Nephron (organoid): ENCODE data around the gene DIAPH3.

Experiments
- H3K27ac Mint-ChIP-seq, 3 experiments: 2 replicates each; pipeline ENCODE4 v1.8.0; 2020; ENCODE audit warnings: mixed read lengths in 3 of 3, mild to moderate bottlenecking in 2 of 3, moderate library complexity in 1 of 3
- H3K27me3 Mint-ChIP-seq: 2 replicates; pipeline ENCODE4 v1.8.0; 2021; ENCODE audit warnings: low read depth, mild to moderate bottlenecking, moderate library complexity, mixed read lengths
- H3K36me3 Mint-ChIP-seq: 2 replicates; pipeline ENCODE4 v1.8.0; 2020; ENCODE audit warnings: low read depth, mixed read lengths
- H3K4me1 Mint-ChIP-seq: 2 replicates; pipeline ENCODE4 v1.8.0; 2020; ENCODE audit warnings: mixed read lengths
- H3K4me3 Mint-ChIP-seq, 3 experiments: 2 replicates each; pipeline ENCODE4 v1.8.0; 2020; ENCODE audit warnings: mild to moderate bottlenecking in 3 of 3, mixed read lengths in 3 of 3, moderate library complexity in 2 of 3
- H3K9me3 Mint-ChIP-seq: 2 replicates; pipeline ENCODE4 v1.8.0; 2020; ENCODE audit warnings: mixed read lengths
- CTCF ChIP-seq, 3 experiments: fragments of 200-600 bp; sonication (generic); IDR thresholded peaks; one replicate each; pipeline ENCODE4 v1.5.0; 2021; ENCODE audit warnings: antibody characterized with exemption in 3 of 3; ENCODE audit not compliant: unreplicated experiment in 3 of 3

DIAPH3 gene

GRCh38 chr13:59950266-59950665 lies 213.5 kb downstream of the DIAPH3 start:
- no peaks in the 10 kb centered on the region for H3K4me1 Mint-ChIP-seq
- peaks cover 3% of the 10 kb centered on the region for H3K9me3 Mint-ChIP-seq
- no peak overlapping the region for H3K27ac Mint-ChIP-seq
- H3K27me3 Mint-ChIP-seq = no peaks in the 10 kb centered on the region
- H3K36me3 Mint-ChIP-seq = peaks cover 9% of the 10 kb centered on the region
- no peak overlapping the region for H3K4me3 Mint-ChIP-seq
- TF ChIP-seq CTCF (IDR thresholded peaks at IDR 0.05; ENCODE audit: unreplicated experiment in 3 of 3) = no peak

- Mint-ChIP-seq H3K27me3 (no peaks in the 10 kb centered on the region), H3K4me1 (no peaks in the 10 kb centered on the region), H3K9me3 (no peaks in the 10 kb centered on the region), H3K36me3 (peaks cover 8% of the 10 kb centered on the region), H3K27ac (no peak overlapping the region), H3K4me3 (no peak overlapping the region)
- no peak for TF ChIP-seq CTCF (IDR thresholded peaks at IDR 0.05; ENCODE audit: unreplicated experiment in 3 of 3)
These were observed 215.0 kb downstream of the DIAPH3 start for GRCh38 chr13:59948686-59949085.

- H3K27me3 Mint-ChIP-seq = no peaks in the 10 kb centered on the region
- H3K36me3 Mint-ChIP-seq = no peaks in the 10 kb centered on the region
- no peak for TF ChIP-seq CTCF (IDR thresholded peaks at IDR 0.05; ENCODE audit: unreplicated experiment in 3 of 3)
- H3K4me3 Mint-ChIP-seq = no peak overlapping the region
- no peaks in the 10 kb centered on the region for H3K9me3 Mint-ChIP-seq
- H3K27ac Mint-ChIP-seq = no peak overlapping the region
- H3K4me1 Mint-ChIP-seq = no peaks in the 10 kb centered on the region
These were observed 216.8 kb downstream of the DIAPH3 start for GRCh38 chr13:59946944-59947343.

GRCh38 chr13:59931621-59932020 lies 232.1 kb downstream of the DIAPH3 start:
- TF ChIP-seq CTCF (IDR thresholded peaks at IDR 0.05; ENCODE audit: unreplicated experiment in 3 of 3) = no peak
- Mint-ChIP-seq H3K27ac (no peak overlapping the region), H3K4me3 (no peak overlapping the region), H3K9me3 (peaks cover 14% of the 10 kb centered on the region), H3K27me3 (no peaks in the 10 kb centered on the region), H3K4me1 (no peaks in the 10 kb centered on the region), H3K36me3 (peaks cover 18% of the 10 kb centered on the region)

GRCh38 chr13:59924256-59924655 lies 239.5 kb downstream of the DIAPH3 start:
- peaks cover 14% of the 10 kb centered on the region for H3K9me3 Mint-ChIP-seq
- no peak overlapping the region for H3K4me3 Mint-ChIP-seq
- no peaks in the 10 kb centered on the region for H3K4me1 Mint-ChIP-seq
- H3K27me3 Mint-ChIP-seq = no peaks in the 10 kb centered on the region
- H3K36me3 Mint-ChIP-seq = peaks cover 22% of the 10 kb centered on the region
- TF ChIP-seq CTCF (IDR thresholded peaks at IDR 0.05; ENCODE audit: unreplicated experiment in 3 of 3) = no peak
- no peak overlapping the region for H3K27ac Mint-ChIP-seq

- no peak overlapping the region for H3K4me3 Mint-ChIP-seq
- TF ChIP-seq CTCF (IDR thresholded peaks at IDR 0.05; ENCODE audit: unreplicated experiment in 3 of 3) = no peak
- H3K9me3 Mint-ChIP-seq = no peaks in the 10 kb centered on the region
- H3K27me3 Mint-ChIP-seq = no peaks in the 10 kb centered on the region
- no peaks in the 10 kb centered on the region for H3K36me3 Mint-ChIP-seq
- no peak overlapping the region for H3K27ac Mint-ChIP-seq
- H3K4me1 Mint-ChIP-seq = no peaks in the 10 kb centered on the region
These were observed 248.5 kb downstream of the DIAPH3 start for GRCh38 chr13:59915252-59915651.
